ENCODE data around the gene GNL3L. TPM values are rescaled to one million over a fixed set of nuclear protein-coding genes. Genes with fewer than 3 reads are reported as not detected.
"Not testable (repeated sequence)": the region's sequence is repeated elsewhere in the genome, so short reads cannot be mapped to it uniquely, and the experiment has no call there.

Gene GNL3L
- total RNA-seq, 1 donor from 2014 or later = 52.9 TPM

GRCh38 chrX:54564936-54565335 is 34.9 kb downstream of the GNL3L start:
- no peak overlapping the region for H3K27ac Mint-ChIP-seq (ENCODE audit: unreplicated experiment)
- no peak for TF ChIP-seq CTCF (conservative IDR thresholded peaks at IDR 0.05)
- peaks cover 21% of the 10 kb centered on the region for H3K36me3 Mint-ChIP-seq (ENCODE audit: low read depth)
- H3K27me3 Mint-ChIP-seq (ENCODE audit: low read depth) = no peaks in the 10 kb centered on the region
- no peak for DNase-seq (ENCODE audit: low read depth, low spot score)
- H3K4me1 Mint-ChIP-seq = no peaks in the 10 kb centered on the region
- H3K9me3 Mint-ChIP-seq = peaks cover 8% of the 10 kb centered on the region
- H3K4me3 Mint-ChIP-seq = no peak overlapping the region

GRCh38 chrX:54570332-54570731 is 40.3 kb downstream of the GNL3L start:
- no peak for TF ChIP-seq CTCF (conservative IDR thresholded peaks at IDR 0.05)
- H3K4me3 Mint-ChIP-seq = no peak overlapping the region

GRCh38 chrX:54572641-54573040 is 42.6 kb downstream of the GNL3L start:
- not testable (repeated sequence) for DNase-seq (ENCODE audit: low read depth, low spot score); H3K27ac Mint-ChIP-seq (ENCODE audit: unreplicated experiment); H3K27me3 Mint-ChIP-seq (ENCODE audit: low read depth); H3K4me1 Mint-ChIP-seq; H3K4me3 Mint-ChIP-seq
- H3K36me3 Mint-ChIP-seq (ENCODE audit: low read depth) = peaks cover 38% of the 10 kb centered on the region
- peaks cover 15% of the 10 kb centered on the region for H3K9me3 Mint-ChIP-seq

More at GRCh38 chrX:54570332-54570731, 40.3 kb downstream of the GNL3L start:
- Mint-ChIP-seq H3K4me1 (no peaks in the 10 kb centered on the region), H3K27ac (ENCODE audit: unreplicated experiment) (no peak overlapping the region), H3K9me3 (peaks cover 15% of the 10 kb centered on the region), H3K36me3 (ENCODE audit: low read depth) (peaks cover 35% of the 10 kb centered on the region), H3K27me3 (ENCODE audit: low read depth) (no peaks in the 10 kb centered on the region)
- DNase-seq (ENCODE audit: low read depth, low spot score) = no peak

- peaks cover 4% of the 10 kb centered on the region for H3K9me3 Mint-ChIP-seq
- H3K4me1 Mint-ChIP-seq = no peaks in the 10 kb centered on the region
Observed at GRCh38 chrX:54597728-54598127, 67.7 kb downstream of the GNL3L start.

GRCh38 chrX:54602563-54602962 is 72.5 kb downstream of the GNL3L start:
- Mint-ChIP-seq H3K4me1 (no peaks in the 10 kb centered on the region), H3K4me3 (no peak overlapping the region), H3K27me3 (ENCODE audit: low read depth) (no peaks in the 10 kb centered on the region), H3K36me3 (ENCODE audit: low read depth) (peaks cover 7% of the 10 kb centered on the region), H3K9me3 (peaks cover 3% of the 10 kb centered on the region), H3K27ac (ENCODE audit: unreplicated experiment) (no peak overlapping the region)
- TF ChIP-seq CTCF (conservative IDR thresholded peaks at IDR 0.05) = no peak
- DNase-seq (ENCODE audit: low read depth, low spot score) = no peak

More at GRCh38 chrX:54597728-54598127, 67.7 kb downstream of the GNL3L start:
- Mint-ChIP-seq H3K27ac (ENCODE audit: unreplicated experiment) (no peak overlapping the region), H3K27me3 (ENCODE audit: low read depth) (no peaks in the 10 kb centered on the region), H3K4me3 (no peak overlapping the region), H3K36me3 (ENCODE audit: low read depth) (peaks cover 9% of the 10 kb centered on the region)
- no peak for DNase-seq (ENCODE audit: low read depth, low spot score)
- no peak for TF ChIP-seq CTCF (conservative IDR thresholded peaks at IDR 0.05)

Other genes with a start within 250 kb of the GNL3L start
- gene WNK3, start 172.2 kb upstream of the GNL3L start, total RNA-seq = 29.3 and 30.7 TPM in 2 replicates
- gene TSR2, start 89.8 kb upstream of the GNL3L start, total RNA-seq = 39.3 and 40.2 TPM in 2 replicates
- gene FGD1, start 34.0 kb upstream of the GNL3L start, total RNA-seq = 34.0 and 36.6 TPM in 2 replicates